ENCODE data around the gene MILR1.

Gene MILR1

GRCh38 chr17:64499805-64500486, 51.0 kb downstream of the MILR1 start:
- no peak for DNase-seq (ENCODE audit: low read depth)

DNA sequence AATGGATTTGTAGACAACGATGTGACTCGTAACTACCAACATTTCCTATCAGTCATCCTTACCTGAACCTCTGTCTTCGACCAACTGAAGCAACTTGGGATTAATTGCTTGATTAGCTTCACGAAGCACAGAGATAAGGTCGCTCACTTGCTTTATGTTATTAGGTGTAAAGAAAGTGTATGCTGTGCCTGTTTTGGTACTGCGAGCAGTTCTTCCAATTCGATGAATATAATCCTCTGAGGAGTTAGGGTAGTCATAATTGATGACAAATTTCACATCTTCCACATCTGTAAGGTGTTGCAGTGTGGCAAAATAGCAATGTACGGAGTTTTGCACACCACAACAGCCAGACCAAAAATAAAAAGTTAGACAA, 51.6 kb downstream of the MILR1 start:
- no peak overlapping the region for H3K4me3 ChIP-seq (ENCODE audit: low read depth, low read length)
- DNase-seq (ENCODE audit: low read depth) = no peak

More at GRCh38 chr17:64499805-64500486, 51.0 kb downstream of the MILR1 start:
- no peak overlapping the region for H3K4me3 ChIP-seq (ENCODE audit: low read depth, low read length)

- no peak overlapping the region for H3K4me3 ChIP-seq (ENCODE audit: low read depth, low read length)
- no peak for DNase-seq (ENCODE audit: low read depth)
Observed at GRCh38 chr17:64500862-64501765, 52.2 kb downstream of the MILR1 start.

DNA sequence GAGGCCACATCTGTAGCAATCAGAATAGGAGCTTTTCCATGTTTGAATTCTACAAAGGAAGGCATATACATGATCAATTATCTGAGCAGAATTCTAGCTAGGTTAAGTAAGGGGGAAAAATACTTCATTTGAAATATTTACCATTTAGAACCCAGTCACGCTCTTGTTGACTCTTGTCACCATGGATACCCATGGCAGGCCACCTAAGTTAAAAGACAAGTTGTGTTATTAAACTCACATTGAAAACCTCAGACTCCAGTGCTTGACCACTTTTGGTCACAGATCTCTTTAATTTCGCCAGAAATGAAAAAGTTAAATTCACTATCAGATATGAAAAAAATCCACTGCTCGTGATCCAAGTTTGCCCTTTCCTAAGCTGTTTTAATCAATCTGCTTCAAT, 53.1 kb downstream of the MILR1 start:
- H3K4me3 ChIP-seq (ENCODE audit: low read depth, low read length) = no peak overlapping the region
- DNase-seq (ENCODE audit: low read depth) = no peak

GRCh38 chr17:64502809-64503208, 53.9 kb downstream of the MILR1 start:
- H3K4me3 ChIP-seq (ENCODE audit: low read depth, low read length) = no peak overlapping the region
- DNase-seq (ENCODE audit: low read depth) = no peak

DNA sequence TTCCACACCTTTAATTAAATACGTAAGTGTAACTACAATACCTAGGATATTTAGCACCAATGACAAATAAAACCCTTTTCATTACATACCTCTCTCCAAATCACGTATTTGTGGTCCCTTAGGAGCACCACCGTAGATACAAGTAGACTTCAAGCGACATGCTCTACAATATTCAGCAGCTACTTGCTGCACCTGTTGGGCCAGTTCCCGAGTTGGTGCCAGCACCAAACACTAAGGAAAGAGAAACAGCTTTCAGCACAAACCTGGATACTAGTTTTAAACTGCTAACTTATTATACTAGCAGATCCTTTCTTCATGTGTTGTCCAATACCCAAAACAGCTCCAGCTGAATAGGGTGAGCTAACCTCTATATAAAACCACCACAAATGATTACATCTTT, 54.4 kb downstream of the MILR1 start:
- no peak for DNase-seq (ENCODE audit: low read depth)
- no peak overlapping the region for H3K4me3 ChIP-seq (ENCODE audit: low read depth, low read length)

DNA sequence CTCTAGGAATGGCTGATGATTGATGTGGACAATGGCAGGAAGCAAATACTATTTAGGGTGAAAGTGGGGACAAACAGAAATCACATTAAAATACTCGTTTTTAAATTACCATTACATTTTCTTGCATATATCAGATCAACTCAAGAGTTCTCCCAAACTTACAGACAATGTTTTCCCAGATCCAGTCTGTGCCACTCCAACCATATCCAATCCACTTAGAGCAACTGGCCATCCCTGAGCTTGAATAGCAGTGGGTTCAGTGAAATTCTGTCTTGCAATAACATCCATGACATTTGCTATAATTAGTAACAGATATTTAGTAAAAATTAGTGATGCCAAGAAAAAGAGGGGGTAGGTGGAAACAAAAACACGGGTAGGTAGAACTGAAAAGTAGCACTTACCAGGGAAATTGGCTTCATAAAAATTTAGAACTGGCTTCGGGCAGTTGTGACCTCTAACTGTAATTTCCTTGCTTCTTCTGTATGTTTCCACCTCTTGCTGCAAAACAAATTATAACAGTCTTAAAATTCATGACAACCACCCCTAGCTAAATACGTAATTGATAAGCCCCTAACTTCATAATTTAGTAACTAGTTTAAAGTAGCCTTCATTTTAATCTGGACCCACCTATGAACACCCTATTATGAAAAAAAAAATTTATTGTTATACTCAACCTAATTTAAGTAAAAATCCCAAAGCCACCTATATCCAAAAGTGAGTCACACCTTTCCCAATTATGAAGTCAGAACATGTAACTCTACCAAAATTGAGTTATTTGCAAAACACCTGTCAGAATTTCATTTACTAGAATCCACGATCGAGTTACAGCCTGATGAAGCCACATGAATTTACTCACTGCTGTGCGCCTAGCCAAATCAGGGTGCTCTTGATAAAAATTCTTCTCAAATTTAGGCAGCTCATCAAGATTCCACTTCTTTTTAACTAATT, 55.2 kb downstream of the MILR1 start:
- DNase-seq (ENCODE audit: low read depth) = no peak
- H3K4me3 ChIP-seq (ENCODE audit: low read depth, low read length) = peak overlapping the region; percentile 99

DNA sequence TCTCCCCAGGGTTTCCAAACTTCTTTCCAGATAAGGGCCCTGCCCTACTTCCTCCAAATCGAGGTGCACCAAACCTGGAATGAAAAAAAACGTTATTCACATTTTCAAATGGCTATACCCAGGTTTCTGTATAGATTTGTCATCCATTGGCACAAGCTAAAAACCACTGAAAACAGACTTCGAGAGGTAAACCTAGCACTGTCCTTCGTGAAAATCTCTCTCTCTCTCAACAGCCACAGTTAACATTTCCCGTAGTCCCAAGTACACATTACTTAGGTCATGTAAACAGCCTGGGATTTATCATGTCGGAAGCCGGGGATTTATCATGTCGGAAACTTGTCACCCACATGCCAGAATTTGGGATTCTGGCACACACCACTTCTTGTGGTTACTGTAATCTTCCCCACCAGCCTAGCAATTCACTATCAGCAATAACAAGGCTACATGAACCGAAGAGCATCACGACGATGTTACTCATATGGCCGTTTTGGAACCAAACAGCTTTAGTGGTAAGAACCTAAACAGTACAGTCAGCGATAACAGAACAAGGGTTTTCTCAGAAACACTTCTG, 55.9 kb downstream of the MILR1 start:
- H3K4me3 ChIP-seq (ENCODE audit: low read depth, low read length) = peak overlapping the region; percentile 99
- no peak for DNase-seq (ENCODE audit: low read depth)

DNA sequence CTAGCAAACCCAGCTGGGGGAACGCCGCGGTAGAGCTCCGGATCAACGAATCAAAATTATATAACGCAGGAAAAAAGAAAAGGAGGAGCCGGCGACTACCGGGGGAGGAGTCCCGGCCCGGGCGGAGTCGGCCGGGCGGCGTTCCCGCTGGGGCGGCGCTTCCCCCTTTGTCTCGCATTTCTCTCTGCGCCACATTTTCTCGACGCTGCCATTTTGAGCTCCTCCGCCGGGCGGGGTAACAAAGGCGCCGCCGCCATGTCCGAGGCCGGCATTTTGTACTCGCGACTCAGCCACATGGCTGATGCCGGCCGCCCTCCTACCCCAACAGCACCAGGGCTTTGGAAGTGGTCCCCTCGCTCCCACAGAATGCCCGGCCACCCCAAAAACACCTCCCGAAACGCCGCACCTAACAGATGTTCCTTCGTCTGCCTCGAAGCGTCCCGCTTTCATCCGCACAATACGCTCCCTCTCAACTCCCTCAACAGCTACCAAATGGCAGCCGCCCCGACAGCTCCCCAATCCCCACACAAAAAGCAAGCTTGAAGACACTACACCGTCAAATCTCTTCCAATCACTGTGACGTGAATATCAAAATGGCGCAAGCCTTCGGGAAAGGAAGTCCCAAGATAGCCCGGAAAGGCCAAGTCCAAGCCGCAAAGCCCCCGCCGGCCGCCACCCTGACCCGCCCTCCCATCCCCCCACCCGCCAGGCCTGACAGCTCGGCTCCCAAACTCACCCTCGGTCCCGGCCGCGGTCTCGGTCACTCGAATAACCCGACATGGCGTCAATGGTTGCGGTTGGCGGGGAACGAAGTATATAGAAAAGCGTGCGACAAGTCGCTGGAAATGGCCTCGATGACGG, 56.7 kb downstream of the MILR1 start:
- DNase-seq (ENCODE audit: low read depth) = peak; percentile 69
- H3K4me3 ChIP-seq (ENCODE audit: low read depth, low read length) = peak overlapping the region; percentile 99

- DNase-seq (ENCODE audit: low read depth) = peak; percentile 87
- H3K4me3 ChIP-seq (ENCODE audit: low read depth, low read length) = peak within 1 kb of the TSS; percentile 99
Observed at GRCh38 chr17:64506201-64506575, 57.3 kb downstream of the MILR1 start, which contains the start of gene DDX5. Gene DDX5, minus strand, starts transcription at chr17:64506289. Its CDS starts 170 bp downstream, at chr17:64506119.

DNA sequence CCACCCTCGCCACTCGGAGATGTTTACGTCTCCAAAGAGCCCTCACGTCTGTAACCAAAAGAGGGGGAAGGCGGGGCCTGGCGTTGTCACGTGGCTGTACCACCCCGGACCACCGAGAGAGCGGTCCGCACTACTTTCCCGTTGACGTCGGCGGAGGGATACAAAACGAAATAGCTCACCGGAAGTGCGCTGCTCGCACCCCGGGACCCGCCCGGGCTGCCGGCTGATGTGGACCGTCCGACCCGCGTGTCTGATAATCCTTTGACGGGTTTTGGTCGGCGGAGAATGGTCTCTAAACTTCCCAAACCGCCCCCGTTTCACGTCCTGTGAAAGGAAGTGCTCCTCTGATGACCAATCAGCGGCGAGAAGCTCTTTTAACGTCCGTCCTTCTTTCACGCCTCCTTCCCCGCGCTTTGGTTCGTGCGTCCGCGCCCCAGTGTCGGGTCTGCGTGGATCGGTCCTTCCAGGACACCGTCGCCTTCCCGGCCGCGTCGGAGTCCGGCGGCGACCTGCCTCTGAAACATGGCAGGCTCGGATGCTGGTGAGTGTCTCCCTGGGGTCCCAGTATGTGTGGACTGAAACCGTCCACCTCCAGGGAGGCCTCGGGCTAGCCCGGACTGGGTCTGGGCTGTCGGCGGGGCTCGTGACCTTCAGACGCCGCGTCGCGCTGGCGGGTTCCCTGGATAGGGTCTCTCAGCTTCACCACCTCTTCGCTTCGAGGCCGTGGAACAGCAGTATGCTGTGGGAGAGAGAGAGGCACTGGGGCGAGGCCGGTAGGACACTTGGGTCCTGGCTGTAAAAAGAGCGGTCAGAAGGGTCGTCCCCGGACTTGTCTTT, 57.9 kb downstream of the MILR1 start, which contains the start of gene CEP95:
CEP95 (plus strand) TSS at position 402 of the 837 bp plus-strand sequence; CDS start at position 523, 121 bp downstream.
- H3K4me3 ChIP-seq (ENCODE audit: low read depth, low read length) = peak within 1 kb of the TSS; percentile 99
- DNase-seq (ENCODE audit: low read depth) = peak; percentile 97

DNA sequence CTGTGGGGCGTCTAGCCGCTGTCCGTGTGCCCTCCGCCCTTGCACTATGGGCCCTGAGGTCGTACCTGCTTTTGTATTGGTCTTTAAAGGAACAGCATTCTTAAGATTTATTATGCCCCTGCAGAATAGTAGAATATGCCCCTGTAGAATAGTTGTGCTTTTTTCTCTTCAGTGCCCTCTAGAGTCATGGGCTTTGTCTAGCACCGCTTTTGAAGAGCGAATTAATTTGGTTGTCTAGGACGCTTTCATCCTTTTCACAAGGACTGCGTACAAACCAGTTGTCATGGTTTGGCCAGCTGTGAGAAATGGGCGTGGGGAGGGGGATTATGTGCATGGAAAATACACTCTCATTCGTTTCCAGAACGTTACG, 58.5 kb downstream of the MILR1 start:
- no peak for DNase-seq (ENCODE audit: low read depth)
- peak overlapping the region; percentile 99 for H3K4me3 ChIP-seq (ENCODE audit: low read depth, low read length)

- H3K4me3 ChIP-seq (ENCODE audit: low read depth, low read length) = peak overlapping the region; percentile 99
- no peak for DNase-seq (ENCODE audit: low read depth)
Observed at GRCh38 chr17:64508683-64509082, 59.8 kb downstream of the MILR1 start.

DNA sequence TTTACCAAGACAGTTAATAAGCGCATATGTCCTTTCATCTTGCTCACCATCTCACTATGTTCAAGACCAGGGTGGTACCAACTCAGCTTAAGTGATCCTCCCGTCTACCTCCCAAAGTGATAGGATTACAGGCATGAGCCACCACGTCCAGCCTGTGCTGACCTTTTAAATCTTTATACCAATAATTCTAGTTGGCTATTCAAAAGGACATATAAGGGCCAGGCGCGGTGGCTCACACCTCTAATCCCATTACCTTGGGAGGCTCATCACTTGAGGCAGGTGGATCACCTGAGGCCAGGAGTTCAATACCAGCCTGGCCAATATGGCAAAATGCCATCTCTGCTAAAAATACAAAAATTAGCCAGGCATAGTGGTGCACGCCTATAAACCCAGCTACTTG, 60.3 kb downstream of the MILR1 start:
- H3K4me3 ChIP-seq (ENCODE audit: low read depth, low read length) = no peak overlapping the region
- DNase-seq (ENCODE audit: low read depth) = no peak

DNA sequence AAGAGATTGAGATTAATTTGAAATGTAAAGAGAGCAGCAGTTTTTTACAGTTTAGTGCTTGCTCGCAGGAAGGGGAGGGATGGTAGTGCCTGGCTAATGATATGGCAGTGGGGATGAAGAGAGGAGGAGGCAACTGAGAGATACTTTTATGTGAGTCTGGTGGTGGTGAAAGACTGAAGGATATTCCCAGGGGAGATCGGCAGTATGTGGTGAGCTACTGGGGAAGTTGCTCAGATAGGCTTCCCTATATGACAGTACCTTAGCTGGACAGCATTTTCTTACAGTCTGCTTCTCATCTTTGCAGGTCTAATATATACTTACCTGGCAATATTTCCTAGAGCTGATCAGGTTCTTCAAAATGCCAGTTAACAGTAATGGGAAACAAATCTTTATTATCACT, 66.5 kb downstream of the MILR1 start:
- DNase-seq (ENCODE audit: low read depth) = no peak

GRCh38 chr17:64515829-64516228, 66.9 kb downstream of the MILR1 start:
- no peak for DNase-seq (ENCODE audit: low read depth)

More for the DNA sequence above, 66.5 kb downstream of the MILR1 start:
- no peak overlapping the region for H3K4me3 ChIP-seq (ENCODE audit: low read depth, low read length)

More at GRCh38 chr17:64515829-64516228, 66.9 kb downstream of the MILR1 start:
- no peak overlapping the region for H3K4me3 ChIP-seq (ENCODE audit: low read depth, low read length)
